ENCODE data around the gene ARHGEF11. TPM values are rescaled to one million over a fixed set of nuclear protein-coding genes. Genes with fewer than 3 reads are reported as not detected.

ARHGEF11 gene
- total RNA-seq, 1 experiment from 2014 or later = 45.5 TPM

DNA sequence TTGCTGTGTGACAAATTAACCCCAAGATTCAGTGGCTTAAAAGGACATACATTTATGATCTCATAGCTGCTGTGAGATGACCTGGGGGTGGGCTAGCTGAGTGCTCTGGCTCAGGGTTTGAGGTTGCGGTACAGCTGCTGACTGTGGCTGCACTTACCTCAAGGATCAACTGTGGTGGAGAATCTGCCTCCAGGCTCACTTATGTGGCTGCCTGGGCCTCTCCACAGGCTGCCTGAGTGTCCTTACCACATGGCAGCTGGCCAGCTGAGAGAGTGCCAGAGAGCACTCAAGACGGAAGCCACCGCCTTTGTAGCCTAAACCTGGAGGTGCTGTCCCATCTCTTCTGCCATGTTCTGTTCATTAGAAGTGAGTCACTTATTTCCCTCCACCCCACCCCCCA, 119.4 kb downstream of the ARHGEF11 start:
- peaks cover 7% of the 10 kb centered on the region for H3K36me3 Mint-ChIP-seq (ENCODE audit: insufficient read depth, unreplicated experiment)
- peaks cover 5% of the 10 kb centered on the region; the same call in 1 of the 2 replicates for H3K27me3 ChIP-seq (replicated peaks; ENCODE audit: control insufficient read depth, insufficient read depth, low read length)
- POLR2A ChIA-PET = no interaction called here
- TF ChIP-seq, protein P1, sequence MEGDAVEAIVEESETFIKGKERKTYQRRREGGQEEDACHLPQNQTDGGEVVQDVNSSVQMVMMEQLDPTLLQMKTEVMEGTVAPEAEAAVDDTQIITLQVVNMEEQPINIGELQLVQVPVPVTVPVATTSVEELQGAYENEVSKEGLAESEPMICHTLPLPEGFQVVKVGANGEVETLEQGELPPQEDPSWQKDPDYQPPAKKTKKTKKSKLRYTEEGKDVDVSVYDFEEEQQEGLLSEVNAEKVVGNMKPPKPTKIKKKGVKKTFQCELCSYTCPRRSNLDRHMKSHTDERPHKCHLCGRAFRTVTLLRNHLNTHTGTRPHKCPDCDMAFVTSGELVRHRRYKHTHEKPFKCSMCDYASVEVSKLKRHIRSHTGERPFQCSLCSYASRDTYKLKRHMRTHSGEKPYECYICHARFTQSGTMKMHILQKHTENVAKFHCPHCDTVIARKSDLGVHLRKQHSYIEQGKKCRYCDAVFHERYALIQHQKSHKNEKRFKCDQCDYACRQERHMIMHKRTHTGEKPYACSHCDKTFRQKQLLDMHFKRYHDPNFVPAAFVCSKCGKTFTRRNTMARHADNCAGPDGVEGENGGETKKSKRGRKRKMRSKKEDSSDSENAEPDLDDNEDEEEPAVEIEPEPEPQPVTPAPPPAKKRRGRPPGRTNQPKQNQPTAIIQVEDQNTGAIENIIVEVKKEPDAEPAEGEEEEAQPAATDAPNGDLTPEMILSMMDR (IDR thresholded peaks at IDR 0.05; ENCODE audit: insufficient read depth in 1 of 2, low read depth in 1 of 2, low read length in 1 of 2, severe bottlenecking in 1 of 2, unreplicated experiment in 1 of 2) = no peak
- DNase-seq = no peak
- no TSS peak for BruUV-seq (replicated peaks)
- H3K4me3 ChIP-seq (ENCODE audit: low read depth, low read length) = no peak overlapping the region
- H3K9me3 Mint-ChIP-seq (ENCODE audit: unreplicated experiment) = no peaks in the 10 kb centered on the region
- intact Hi-C loops (cut with micrococcal nuclease; ENCODE audit: unreplicated experiment) = loop anchor here (2.0 to 10.0 kb wide), 2 partner anchors 149 to 237 kb away; no protein-coding TSS in a partner anchor
- no peak overlapping the region for H3K4me3 Mint-ChIP-seq (ENCODE audit: unreplicated experiment)
- peaks cover 41% of the 10 kb centered on the region for H3K27me3 Mint-ChIP-seq (ENCODE audit: insufficient read depth, unreplicated experiment)
- H3K4me1 Mint-ChIP-seq (ENCODE audit: low read depth, unreplicated experiment) = peaks cover 6% of the 10 kb centered on the region
- no peaks in the 10 kb centered on the region for H3K36me3 ChIP-seq (ENCODE audit: control insufficient read depth, insufficient read depth, low read length)
- no peak overlapping the region for H3K27ac Mint-ChIP-seq (ENCODE audit: unreplicated experiment)
- no peaks in the 10 kb centered on the region for H3K9me3 ChIP-seq
- no peaks in the 10 kb centered on the region for H3K4me1 ChIP-seq
- CTCF ChIA-PET = interaction anchor here (0.6 kb wide), 1 partner anchor 186 kb away, joined by 3 read pairs; no protein-coding TSS in a partner anchor

DNA sequence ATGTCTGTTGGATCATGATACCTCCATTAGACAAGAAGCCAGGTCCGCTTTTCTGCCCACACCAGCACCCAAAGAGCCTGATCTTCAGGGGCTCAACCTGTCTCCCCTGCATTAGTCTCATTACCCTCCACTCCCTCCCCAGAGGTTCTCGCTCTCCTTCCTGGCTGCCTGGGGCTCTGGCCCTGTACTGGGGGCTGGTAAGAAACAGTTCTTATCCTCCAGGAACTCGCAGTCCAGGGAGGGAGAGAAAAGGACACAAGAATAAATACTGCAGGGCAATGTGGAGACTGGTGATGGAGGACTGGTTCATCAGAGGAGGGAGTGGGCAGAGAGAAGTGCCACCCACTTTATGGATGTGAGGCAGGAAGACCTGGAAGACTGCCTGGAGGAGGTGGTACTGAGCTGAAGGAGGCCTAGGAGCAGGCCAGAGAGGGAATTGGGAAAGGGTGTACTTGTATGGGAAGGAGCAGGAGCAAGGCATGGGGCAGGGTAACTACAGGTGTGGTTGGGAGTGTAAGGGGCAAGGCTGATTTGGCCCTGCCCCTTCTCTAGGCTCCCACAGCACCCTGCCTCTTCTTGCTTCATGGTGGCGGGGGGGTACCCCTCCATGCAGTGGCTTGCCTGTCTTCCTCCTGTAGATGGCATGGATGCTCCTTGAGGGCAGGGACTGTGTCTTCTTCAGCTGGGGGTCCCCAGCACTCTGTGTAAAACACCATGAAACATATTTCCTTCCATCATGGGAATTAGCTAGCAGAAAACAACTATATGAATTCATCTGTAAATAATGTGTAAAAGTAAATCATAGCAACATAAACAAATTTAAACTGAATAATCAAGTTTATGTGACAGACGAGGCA, 120.2 kb downstream of the ARHGEF11 start:
- no peak overlapping the region for H3K4me3 Mint-ChIP-seq (ENCODE audit: unreplicated experiment)
- intact Hi-C loops (cut with micrococcal nuclease; ENCODE audit: unreplicated experiment) = loop anchor here (2.0 to 10.0 kb wide), 2 partner anchors 149 to 237 kb away; no protein-coding TSS in a partner anchor
- H3K27me3 Mint-ChIP-seq (ENCODE audit: insufficient read depth, unreplicated experiment) = peaks cover 35% of the 10 kb centered on the region
- Histone ChIP-seq H3K4me1 (peaks cover under 1% of the 10 kb centered on the region; the same call in 1 of the 2 replicates), H3K4me3 (ENCODE audit: low read depth, low read length) (no peak overlapping the region), H3K36me3 (ENCODE audit: control insufficient read depth, insufficient read depth, low read length) (no peaks in the 10 kb centered on the region), H3K27me3 (replicated peaks; ENCODE audit: control insufficient read depth, insufficient read depth, low read length) (peaks cover 5% of the 10 kb centered on the region; the same call in 1 of the 2 replicates), H3K9me3 (no peaks in the 10 kb centered on the region)
- H3K4me1 Mint-ChIP-seq (ENCODE audit: low read depth, unreplicated experiment) = peaks cover 6% of the 10 kb centered on the region
- POLR2A ChIA-PET = no interaction called here
- H3K27ac Mint-ChIP-seq (ENCODE audit: unreplicated experiment) = no peak overlapping the region
- TF ChIP-seq, protein P1 (IDR thresholded peaks at IDR 0.05; ENCODE audit: insufficient read depth in 1 of 2, low read depth in 1 of 2, low read length in 1 of 2, severe bottlenecking in 1 of 2, unreplicated experiment in 1 of 2) = no peak
- no TSS peak for BruUV-seq (replicated peaks)
- CTCF ChIA-PET = interaction anchor here (0.6 kb wide), 1 partner anchor 42 kb away, joined by 3 read pairs; no protein-coding TSS in a partner anchor
- no peaks in the 10 kb centered on the region for H3K9me3 Mint-ChIP-seq (ENCODE audit: unreplicated experiment)
- no peak for DNase-seq
- no peaks in the 10 kb centered on the region for H3K36me3 Mint-ChIP-seq (ENCODE audit: insufficient read depth, unreplicated experiment)

DNA sequence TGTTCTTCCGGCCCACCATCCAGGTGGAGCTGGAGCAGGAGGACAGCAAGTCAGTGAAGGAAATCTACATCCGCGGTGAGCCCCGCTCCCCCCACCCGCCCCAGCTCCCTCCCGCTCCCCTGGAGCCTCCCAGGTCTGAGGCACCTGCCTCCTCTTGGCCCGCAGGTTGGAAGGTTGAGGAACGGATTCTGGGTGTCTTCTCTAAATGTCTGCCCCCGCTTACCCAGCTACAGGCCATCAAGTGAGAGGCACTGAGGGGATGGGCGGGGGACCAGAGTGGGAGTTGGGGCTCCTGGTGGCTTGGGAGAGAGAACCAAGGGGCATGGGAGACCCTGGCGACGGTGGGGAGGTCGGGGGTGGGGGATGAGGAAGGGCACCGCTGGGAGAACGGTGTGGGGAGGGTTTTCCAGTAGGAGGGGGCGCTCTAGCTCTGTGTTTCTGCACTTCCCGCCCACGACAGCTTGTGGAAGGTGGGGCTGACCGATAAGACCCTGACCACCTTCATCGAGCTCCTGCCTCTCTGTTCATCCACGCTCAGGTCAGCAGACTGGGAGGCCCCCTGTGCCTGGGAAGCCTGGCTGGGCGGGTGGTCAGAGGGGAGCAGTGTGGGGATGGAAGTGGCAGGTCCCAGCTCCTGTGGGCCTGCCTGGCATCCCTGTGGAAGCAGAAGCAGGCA, 120.9 kb downstream of the ARHGEF11 start:
- Mint-ChIP-seq H3K4me3 (ENCODE audit: unreplicated experiment) (peak overlapping the region; percentile 58), H3K36me3 (ENCODE audit: insufficient read depth, unreplicated experiment) (no peaks in the 10 kb centered on the region), H3K27me3 (ENCODE audit: insufficient read depth, unreplicated experiment) (peaks cover 32% of the 10 kb centered on the region), H3K9me3 (ENCODE audit: unreplicated experiment) (no peaks in the 10 kb centered on the region), H3K27ac (ENCODE audit: unreplicated experiment) (no peak overlapping the region), H3K4me1 (ENCODE audit: low read depth, unreplicated experiment) (peaks cover 6% of the 10 kb centered on the region)
- H3K27me3 ChIP-seq (replicated peaks; ENCODE audit: control insufficient read depth, insufficient read depth, low read length) = peaks cover 5% of the 10 kb centered on the region; the same call in 1 of the 2 replicates
- H3K9me3 ChIP-seq = no peaks in the 10 kb centered on the region
- intact Hi-C loops (cut with micrococcal nuclease; ENCODE audit: unreplicated experiment) = loop anchor here (10.0 kb wide), 1 partner anchor 150 kb away; no protein-coding TSS in a partner anchor
- TF ChIP-seq, protein P1 (IDR thresholded peaks at IDR 0.05; ENCODE audit: insufficient read depth in 1 of 2, low read depth in 1 of 2, low read length in 1 of 2, severe bottlenecking in 1 of 2, unreplicated experiment in 1 of 2) = no peak
- no TSS peak for BruUV-seq (replicated peaks)
- H3K4me3 ChIP-seq (ENCODE audit: low read depth, low read length) = no peak overlapping the region
- H3K4me1 ChIP-seq = peaks cover 4% of the 10 kb centered on the region; the same call in 1 of the 2 replicates
- no peak for DNase-seq
- CTCF ChIA-PET = interaction anchor here (0.5 to 1.2 kb wide), 9 partner anchors 12 to 149 kb away, joined by 3 to 5 read pairs (median 3); no protein-coding TSS in a partner anchor
- no peaks in the 10 kb centered on the region for H3K36me3 ChIP-seq (ENCODE audit: control insufficient read depth, insufficient read depth, low read length)
- POLR2A ChIA-PET = interaction anchor here (0.5 kb wide), 1 partner anchor 1096 kb away, joined by 3 read pairs; no protein-coding TSS in a partner anchor

Measured in Caco-2 (cell line).